Heart left ventricle (tissue), 16 donors: Measurements from ENCODE around the gene GPC6. TPM values are rescaled to one million over a fixed set of nuclear protein-coding genes. Genes with fewer than 3 reads are reported as not detected.

Source experiments
- ATAC-seq, 4 donors: fragments of 200-7000 bp; cut with Tn5 transposase; one replicate each; pipeline ENCODE4 v1.9.1; 2020 to 2022; ENCODE audit warnings: moderate library complexity in 4 of 4, mild to moderate bottlenecking in 3 of 4, moderate number of reproducible peaks in 1 of 4
- DNase-seq, 5 donors: peaks; one replicate each; pipeline ENCODE4 v3.0.0-alpha.2; 2020
- H3K27ac ChIP-seq, 12 donors: fragments of 200-600 bp; sonication (generic) in 4 of 12; one replicate each; pipeline versions ENCODE4 v1.5.0 to v1.8.0; 2016 to 2022; ENCODE audit warnings: mild to moderate bottlenecking in 2 of 12
- H3K27me3 ChIP-seq, 9 donors: fragments of 200-600 bp; sonication (generic) in 2 of 9; one replicate each; pipeline versions ENCODE4 v1.5.1 to v1.8.0; 2016 to 2022; ENCODE audit warnings: mild to moderate bottlenecking in 3 of 9
- H3K36me3 ChIP-seq, 9 donors: fragments of 200-600 bp; sonication (generic) in 2 of 9; one replicate each; pipeline versions ENCODE4 v1.5.0 to v1.8.0; 2018 to 2022; ENCODE audit warnings: mild to moderate bottlenecking in 2 of 9
- H3K4me1 ChIP-seq, 12 donors: fragments of 200-600 bp; sonication (generic) in 4 of 12; one replicate each; pipeline versions ENCODE4 v1.5.0 to v1.8.0; 2016 to 2022; ENCODE audit warnings: mild to moderate bottlenecking in 3 of 12
- H3K4me3 ChIP-seq, 12 donors: fragments of 200-600 bp; sonication (generic) in 4 of 12; one replicate each; pipeline versions ENCODE4 v1.5.0 to v1.8.0; 2017 to 2022; ENCODE audit warnings: mild to moderate bottlenecking in 9 of 12, moderate library complexity in 4 of 12
- H3K9me3 ChIP-seq, 12 donors: fragments of 200-600 bp; sonication (generic) in 4 of 12; one replicate each; pipeline versions ENCODE4 v1.5.0 to v1.8.0; 2016 to 2022; ENCODE audit warnings: mild to moderate bottlenecking in 1 of 12
- CTCF ChIP-seq, 12 donors: fragments of 200-600 bp; sonication (generic) in 4 of 12; IDR thresholded peaks; one replicate each; pipeline versions ENCODE4 v1.5.0 to v1.8.0; 2018 to 2022; ENCODE audit warnings: antibody characterized with exemption in 12 of 12, mild to moderate bottlenecking in 5 of 12
- POLR2A ChIP-seq, 2 donors: fragments of 450-650 bp; IDR thresholded peaks; one replicate each; pipeline ENCODE4 v1.6.1; 2017; ENCODE audit warnings: antibody characterized with exemption in 2 of 2, mild to moderate bottlenecking in 2 of 2, moderate library complexity in 2 of 2
- WGBS, 4 donors: extraction: QIAGEN DNeasy Blood & Tissue Kit in 2 of 4; methylation state at CpG; one replicate each; pipeline versions ENCODE4 v1.1.5 to v1.1.7; 2013 to 2018; 5-methylcytosine and 5-hydroxymethylcytosine counted together
- intact Hi-C, 10 donors: fragments of 100-400 bp; cut with DNase I; formaldehyde crosslinking; loops; one replicate each; pipeline versions ENCODE4 v1.11.1 to v1.14.2; 2022
- polyA plus RNA-seq, 2 donors: library from polyadenylated mRNA; stranded (reverse); fragments of 200-250 nt; gene quantifications; one replicate each; pipeline ENCODE4 v1.2.3, GENCODE V29; 2013
- total RNA-seq, 9 donors: library from RNA; depleted of rRNA in 2 of 9; stranded (reverse); fragments of >200 nt in 2 of 9; fragmentation: NEBNext Ultra II Directional in 3 of 9; extraction: Animal tissue kit (Norgen Biotek cat#: 25700) in 3 of 9; gene quantifications; one replicate each; pipeline versions ENCODE4 v1.1.0 to v1.2.4, GENCODE V29; 2016 to 2023
- donor health status: ischemic (EF 13 %, LVEDD 7.1; RV severe dilation, severe dysfunction).
- donor health status: healthy with polysubstance abuse.
- donor health status: DM: no; HTN: yes; CAD: no.
- donor health status: DM: no; HTN: no; CAD: no.
- donor health status: ischemic (EF 25% LVEDD 6.9; RV normal size, moderate dysfunction).
- donor health status: ischemic (EF 25% LVEDD 5.7; RV mildly dilated, moderate dysfunction).
- donor health status: healthy.
- donor health status: DM: yes; HTN: yes; CAD: no.
- donor health status: ischemic (EF 35%, LVEDD 5.7; RV mildly dilated, moderate dysfunction).
- donor health status: nonischemic (EF 11% LVEDD 7.7; RV severe dilation, severe dysfunction).
- donor health status: DM: yes; HTN: yes; CAD: no.
- donor health status: PGD.
- donor health status: ischemic (EF 29% LVEDD 5.4; RV normal size, mild dysfunction).
- donor health status: nonischemic (EF 23%, LVEDD 6.1; RV moderate dilation, normal function).

GPC6 gene
- total and polyA plus RNA-seq, 11 donors, result 0.08 to 6.2 (median 2.0) TPM

- DNase-seq (no peak), ATAC-seq (no peak)
- H3K36me3 ChIP-seq, result no peaks in the 10 kb centered on the region
- intact Hi-C loops, result no loop called here
- peaks cover 0 to 5% (median 0%) of the 10 kb centered on the region in 12 donors for H3K4me1 ChIP-seq
- H3K27ac ChIP-seq, result no peak overlapping the region
- no peak for TF ChIP-seq POLR2A (IDR thresholded peaks at IDR 0.05)
- TF ChIP-seq CTCF (IDR thresholded peaks at IDR 0.05), result no peak
- H3K27me3 ChIP-seq, result no peaks in the 10 kb centered on the region
- peaks cover 0 to 19% (median 7%) of the 10 kb centered on the region in 12 donors for H3K9me3 ChIP-seq
- no peak overlapping the region for H3K4me3 ChIP-seq
Measured at GRCh38 chr13:94243551-94243950, 1016.9 kb downstream of the GPC6 start.

GRCh38 chr13:94246495-94246894 is 1019.9 kb downstream of the GPC6 start:
- Histone ChIP-seq H3K36me3 (no peaks in the 10 kb centered on the region), H3K4me3 (no peak overlapping the region), H3K4me1 (no peaks in the 10 kb centered on the region), H3K27ac (no peak overlapping the region), H3K27me3 (no peaks in the 10 kb centered on the region), H3K9me3 (peaks cover 0 to 19% (median 7%) of the 10 kb centered on the region in 12 donors)
- ATAC-seq (no peak), DNase-seq (no peak)
- intact Hi-C loops, result no loop called here
- TF ChIP-seq CTCF (IDR thresholded peaks at IDR 0.05) (no peak), POLR2A (IDR thresholded peaks at IDR 0.05) (no peak)
- WGBS, 4 donors, result 83 to 96% (median 90%) methylated on average over 1 of the region's 1 CpG

GRCh38 chr13:94247890-94248289 is 1021.3 kb downstream of the GPC6 start:
- peaks cover 0 to 5% (median 0%) of the 10 kb centered on the region in 12 donors for H3K4me1 ChIP-seq
- no peak overlapping the region for H3K27ac ChIP-seq
- intact Hi-C loops, result no loop called here
- WGBS, 4 donors, result 88 to 100% (median 96%) methylated on average over 1 of the region's 1 CpG
- no peak overlapping the region for H3K4me3 ChIP-seq
- no peaks in the 10 kb centered on the region for H3K27me3 ChIP-seq
- H3K36me3 ChIP-seq, result no peaks in the 10 kb centered on the region
- peaks cover 0 to 19% (median 7%) of the 10 kb centered on the region in 12 donors for H3K9me3 ChIP-seq
- TF ChIP-seq CTCF (IDR thresholded peaks at IDR 0.05), result no peak
- no peak for TF ChIP-seq POLR2A (IDR thresholded peaks at IDR 0.05)
- ATAC-seq (no peak), DNase-seq (no peak)

DNA sequence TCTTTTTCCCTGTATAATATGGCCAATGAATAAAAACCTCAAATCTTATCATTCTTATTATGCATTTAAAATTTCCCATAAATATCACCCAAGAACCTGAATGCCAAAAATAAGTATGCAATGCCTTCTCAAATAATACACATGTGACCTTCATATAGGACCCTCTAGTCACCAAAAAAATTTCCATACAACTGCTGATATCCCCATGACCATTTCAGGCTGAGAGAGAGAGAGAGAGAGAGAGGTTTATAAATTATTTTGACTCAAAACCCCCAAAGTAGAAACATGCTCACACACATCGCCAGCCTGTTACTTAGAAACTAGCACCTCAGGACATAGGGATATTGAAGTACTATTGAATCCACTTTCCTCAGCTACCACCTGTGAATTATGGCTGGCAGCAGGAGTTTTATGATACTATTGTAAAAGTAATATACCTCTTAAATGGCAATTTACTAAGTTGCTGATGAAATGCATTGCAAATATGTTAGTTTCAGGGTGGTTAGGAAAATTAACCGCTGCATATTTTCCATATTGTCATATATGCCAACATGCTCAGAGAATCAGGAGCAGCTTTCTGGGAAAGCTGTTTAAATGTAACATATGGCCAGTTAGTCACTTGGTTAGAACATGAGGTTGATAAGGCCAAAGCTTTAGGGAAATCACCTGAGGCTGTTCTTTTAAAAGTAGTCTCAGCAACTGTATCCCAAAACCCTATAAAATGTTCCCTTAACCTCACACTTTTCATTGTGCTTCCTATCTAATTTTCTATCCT is 1022.0 kb downstream of the GPC6 start:
- Histone ChIP-seq H3K4me1 (peaks cover 0 to 5% (median 0%) of the 10 kb centered on the region in 12 donors), H3K27ac (no peak overlapping the region), H3K4me3 (no peak overlapping the region), H3K27me3 (no peaks in the 10 kb centered on the region), H3K36me3 (no peaks in the 10 kb centered on the region), H3K9me3 (peaks cover 0 to 19% (median 7%) of the 10 kb centered on the region in 12 donors)
- no peak for DNase-seq
- ATAC-seq, result no peak
- intact Hi-C loops, result no loop called here
- TF ChIP-seq POLR2A (IDR thresholded peaks at IDR 0.05) (no peak), CTCF (IDR thresholded peaks at IDR 0.05) (no peak)
- WGBS, 4 donors, result 93 to 100% (median 94%) methylated on average over 2 of the region's 2 CpGs
